K562 (cell line): Measurements from ENCODE around the gene CDYL. TPM values are rescaled to one million over a fixed set of nuclear protein-coding genes. Genes with fewer than 3 reads are reported as not detected.

Experiments used
- ATAC-seq: fragments of 200-7000 bp; cut with Tn5 transposase; 3 replicates; pipeline ENCODE4 v1.9.1; 2020; ENCODE audit warnings: moderate library complexity
- BruUV-seq: library from RNA; stranded (reverse); fragments of 400-500 nt; replicated peaks from 2 replicates; lab custom pipeline; 2021; lab: Mats Ljungman, UMichigan
- CTCF ChIA-PET: fragments of 300-600 bp; formaldehyde crosslinking; extraction: SDS; loops from one replicate; lab custom pipeline; 2021; ENCODE audit warnings: low intra/inter-chr PET ratio; lab: Yijun Ruan, JAX
- POLR2A ChIA-PET: fragments of 300-600, 350-650 bp; sonication (Branson Sonifier 250); formaldehyde crosslinking; extraction: SDS; loops from one replicate; lab custom pipeline; 2021; ENCODE audit warnings: antibody characterized with exemption, inconsistent platforms; lab: Yijun Ruan, JAX
- DNase-seq, 4 experiments: peaks; one replicate each; pipeline versions ENCODE4 v3.0.0 to v3.0.0-alpha.2; 2011 to 2018; ENCODE audit warnings: low spot score in 3 of 4, mixed read lengths in 3 of 4; ENCODE audit errors: extremely low read depth in 1 of 4
- FAIRE-seq: peaks from 2 replicates; lab custom pipeline; 2011; peaks lifted over from hg19 to GRCh38; lab: Jason Lieb, UNC
- H2AFZ ChIP-seq: 2 replicates; pipeline ENCODE4 v1.6.0; 2011; ENCODE audit warnings: low read depth, low read length, control low read depth, inconsistent platforms
- H3K27ac ChIP-seq: fragments of 200-600 bp; 3 replicates; pipeline ENCODE4 v1.8.0; 2011; ENCODE audit warnings: low read depth, mild to moderate bottlenecking, control low read depth, inconsistent platforms, low read length, moderate library complexity, mixed read lengths; ENCODE audit errors: extremely low read depth
- H3K27me3 ChIP-seq, 2 experiments: fragments of 300-600 bp in 1 of 2; 2 replicates in 1 of 2; 3 replicates in 1 of 2; pipeline versions ENCODE4 v1.6.0 to v1.8.0; 2011; ENCODE audit warnings: inconsistent platforms in 2 of 2, low read length in 2 of 2, mild to moderate bottlenecking in 1 of 2, mixed read lengths in 1 of 2, moderate library complexity in 1 of 2; ENCODE audit not compliant: control insufficient read depth in 2 of 2, insufficient read depth in 2 of 2
- H3K36me3 ChIP-seq: fragments of 300-600 bp; 3 replicates; pipeline ENCODE4 v1.8.0; 2011; ENCODE audit warnings: mild to moderate bottlenecking, low read length, inconsistent platforms; ENCODE audit not compliant: control insufficient read depth, insufficient read depth
- H3K4me1 ChIP-seq, 2 experiments: fragments of 200-600 bp in 1 of 2; replicated peaks in 1 of 2; 2 replicates in 1 of 2; 3 replicates in 1 of 2; pipeline versions ENCODE4 v1.5.1 to v1.8.0; 2011; ENCODE audit warnings: inconsistent platforms in 2 of 2, low read length in 2 of 2, mild to moderate bottlenecking in 1 of 2, mixed read lengths in 1 of 2, moderate library complexity in 1 of 2; ENCODE audit not compliant: control insufficient read depth in 2 of 2, insufficient read depth in 2 of 2
- H3K4me2 ChIP-seq: 2 replicates; pipeline ENCODE4 v1.6.1; 2011; ENCODE audit warnings: low read length, control low read depth, inconsistent platforms, mixed read lengths; ENCODE audit not compliant: insufficient read depth
- H3K4me3 ChIP-seq: fragments of 200-600 bp; sonication (generic), shearing (Covaris generic); 2 replicates; pipeline ENCODE4 v1.5.1; 2016; ENCODE audit warnings: control low read depth, inconsistent platforms
- H3K79me2 ChIP-seq: fragments of 200-600 bp; 3 replicates; pipeline ENCODE4 v1.8.0; 2011; ENCODE audit warnings: low read length, inconsistent platforms; ENCODE audit not compliant: control insufficient read depth, insufficient read depth
- H3K9ac ChIP-seq, 2 experiments: 2 replicates each; pipeline versions ENCODE4 v1.6.0 to v1.6.1; 2011; ENCODE audit warnings: low read depth in 2 of 2, low read length in 2 of 2, control low read depth in 1 of 2, inconsistent platforms in 1 of 2, mild to moderate bottlenecking in 1 of 2, mixed read lengths in 1 of 2; ENCODE audit not compliant: insufficient read depth in 1 of 2
- H3K9me1 ChIP-seq: one replicate; pipeline ENCODE4 v1.6.0; 2011; ENCODE audit warnings: inconsistent platforms, mild to moderate bottlenecking, low read length, moderate library complexity; ENCODE audit not compliant: control insufficient read depth, insufficient read depth
- H3K9me3 ChIP-seq: replicated peaks from 2 replicates; pipeline ENCODE4 v1.5.1; 2011; ENCODE audit warnings: low read depth, low read length, inconsistent platforms; ENCODE audit not compliant: control insufficient read depth, insufficient read depth
- H4K20me1 ChIP-seq: replicated peaks from 2 replicates; pipeline ENCODE4 v1.6.1; 2011; ENCODE audit warnings: low read length, inconsistent platforms, mixed read lengths; ENCODE audit not compliant: control insufficient read depth, insufficient read depth
- CBX8 ChIP-seq: fragments of 200-600 bp; sonication (generic); IDR thresholded peaks from 2 replicates; pipeline ENCODE4 v1.6.1; 2012; ENCODE audit warnings: borderline replicate concordance, mixed run types, low read depth, mild to moderate bottlenecking, moderate library complexity, mixed read lengths, low read length, control low read depth, inconsistent platforms; ENCODE audit not compliant: poor library complexity, severe bottlenecking; ENCODE audit errors: extremely low read depth
- ELK3 ChIP-seq: fragments of 450-650 bp; formaldehyde crosslinking; IDR thresholded peaks from 2 replicates; pipeline ENCODE4 v1.4.0; 2020; ENCODE audit warnings: mild to moderate bottlenecking
- EZH2 ChIP-seq: IDR thresholded peaks from 2 replicates; pipeline ENCODE4 v1.6.1; 2012; ENCODE audit warnings: low read depth, mild to moderate bottlenecking, inconsistent platforms, low read length, borderline replicate concordance
- FOXP4 ChIP-seq: sonication (generic); formaldehyde crosslinking; IDR thresholded peaks from 2 replicates; pipeline ENCODE4 v1.8.0; 2022; ENCODE audit warnings: mild to moderate bottlenecking, missing genetic modification reagents, borderline replicate concordance
- GABPB2 ChIP-seq: fragments of 250-450 bp; sonication (Bioruptor Pico); conservative IDR thresholded peaks from 2 replicates; pipeline ENCODE4 v1.5.1; 2021; ENCODE audit warnings: mild to moderate bottlenecking
- HNRNPLL ChIP-seq: fragments of 200-400 bp; formaldehyde crosslinking; IDR thresholded peaks from 2 replicates; pipeline ENCODE4 v1.6.1; 2017; ENCODE audit warnings: low read length, low read depth, mild to moderate bottlenecking; ENCODE audit not compliant: poor library complexity, severe bottlenecking
- IFI16 ChIP-seq: fragments of 250-450 bp; sonication (Bioruptor Pico); IDR thresholded peaks from 2 replicates; pipeline ENCODE4 v2.1.2; 2022; ENCODE audit warnings: mild to moderate bottlenecking, inconsistent platforms
- IRF9 ChIP-seq: fragments of 450-650 bp; IDR thresholded peaks from 2 replicates; pipeline ENCODE4 v1.6.1; 2016; ENCODE audit warnings: missing biosample characterization, missing genetic modification characterization
- KDM1A ChIP-seq, 2 experiments: fragments of 450-650 bp; IDR thresholded peaks; 2 replicates each; pipeline ENCODE4 v1.6.1; 2016; ENCODE audit warnings: mild to moderate bottlenecking in 2 of 2
- NFRKB ChIP-seq: fragments of 450-650 bp; IDR thresholded peaks from 2 replicates; pipeline ENCODE4 v1.6.1; 2016; ENCODE audit warnings: low read depth
- PHB ChIP-seq: fragments of 250-450 bp; sonication (Bioruptor Pico); IDR thresholded peaks from 2 replicates; pipeline ENCODE4 v1.5.0; 2021
- SUPT5H ChIP-seq: fragments of 450-650 bp; IDR thresholded peaks from 2 replicates; pipeline ENCODE4 v1.6.1; 2016
- ZBTB43 ChIP-seq: sonication (generic); formaldehyde crosslinking; IDR thresholded peaks from 2 replicates; pipeline ENCODE4 v1.8.0; 2023; ENCODE audit warnings: mild to moderate bottlenecking, missing genetic modification reagents
- ZNF133 ChIP-seq: fragments of 250-450 bp; sonication (Bioruptor Pico); IDR thresholded peaks from 2 replicates; pipeline ENCODE4 v1.4.0; 2020; ENCODE audit warnings: mild to moderate bottlenecking
- ZNF140 ChIP-seq: fragments of 250-450 bp; sonication (Bioruptor Pico); IDR thresholded peaks from 2 replicates; pipeline ENCODE4 v1.8.0; 2021; ENCODE audit warnings: moderate library complexity, mild to moderate bottlenecking, inconsistent platforms
- ZNF263 ChIP-seq: sonication (generic); formaldehyde crosslinking; IDR thresholded peaks from 2 replicates; pipeline ENCODE4 v1.8.0; 2022; ENCODE audit warnings: mild to moderate bottlenecking, missing genetic modification reagents, borderline replicate concordance
- WGBS: fragments of 100-300 bp; shearing (Covaris generic); methylation state at CpG from one replicate; pipeline ENCODE4 v1.1.6; 2016; ENCODE audit warnings: low coverage, mixed read lengths; ENCODE audit not compliant: insufficient coverage; ENCODE audit errors: missing lambda C conversion rate; 5-methylcytosine and 5-hydroxymethylcytosine counted together
- in situ Hi-C: fragments of 300-500 bp; cut with MboI; formaldehyde crosslinking; loops from 4 replicates; pipeline ENCODE4 v1.15.0; 2018; ENCODE audit warnings: inconsistent platforms, mixed read lengths
- intact Hi-C: fragments of 100-400 bp; cut with micrococcal nuclease; formaldehyde crosslinking; loops from 2 replicates; pipeline ENCODE4 v1.14.2; 2022
- polyA plus RNA-seq, 8 experiments: library from polyadenylated mRNA; depleted of rRNA in 4 of 8; stranded (reverse) in 5 of 8; unstranded in 3 of 8; fragments of >200 nt; fragmentation: Nextera tagmentation in 2 of 8; fragmentation: Illumina TruSeq in 1 of 8; extraction: Ambion mirVana in 2 of 8; extraction: Trizol in 1 of 8; gene quantifications; 2 replicates each; pipeline versions ENCODE4 v1.2.1 to v1.2.3, GENCODE V29; 2011 to 2014; ENCODE audit warnings: inconsistent platforms in 1 of 8, missing spikeins in 1 of 8
- total RNA-seq, 7 experiments: library from RNA; depleted of rRNA in 6 of 7; stranded (reverse); fragments of >200 nt in 6 of 7; fragmentation: Illumina TruSeq in 2 of 7; extraction: Trizol in 2 of 7; gene quantifications; 2 replicates each; pipeline versions ENCODE4 v1.2.1 to v1.2.3, GENCODE V29; 2011 to 2021; ENCODE audit warnings: low replicate concordance in 1 of 7

Gene CDYL
- total and polyA plus RNA-seq, 9 of the 15 experiments (the other 6 are each of a cell fraction or from before 2014, with no cell fraction given), result 8.1 to 45.8 (median 40.8) TPM

- peaks cover 3% of the 10 kb centered on the region; the same call in 1 of the 2 replicates for H4K20me1 ChIP-seq
- FAIRE-seq (no peak), ATAC-seq (no peak), DNase-seq (no peak)
- H3K27ac ChIP-seq, result no peak overlapping the region
- H3K4me3 ChIP-seq, result no peak overlapping the region
- intact Hi-C loops, result no loop called here
- H3K4me2 ChIP-seq, result no peak overlapping the region
- in situ Hi-C loops, result no loop called here
- peaks cover 9% of the 10 kb centered on the region; the same call in 1 of the 3 replicates for H3K36me3 ChIP-seq
- peaks cover 5 to 19% of the 10 kb centered on the region in 2 experiments; a peak in 3 of 5 replicates for H3K4me1 ChIP-seq
- peaks cover 75% of the 10 kb centered on the region for H3K79me2 ChIP-seq
- peaks cover 3% of the 10 kb centered on the region for H3K9me1 ChIP-seq
- no peak overlapping the region for H3K9ac ChIP-seq
- ChIA-PET POLR2A (interaction anchor here (0.6 to 1.4 kb wide), 4 partner anchors 9 to 25 kb away, joined by 3 to 4 read pairs (median 4); no protein-coding TSS in a partner anchor), CTCF (interaction anchor here (0.6 kb wide), 1 partner anchor 1624 kb away, joined by 3 read pairs; no protein-coding TSS in a partner anchor)
- no peaks in the 10 kb centered on the region for H3K9me3 ChIP-seq
- BruUV-seq, result no TSS peak
- WGBS, result 29% methylated on average over 5 of the region's 5 CpGs
- TF ChIP-seq PHB (no peak), HNRNPLL (no peak), EZH2 (no peak), ELK3 (CRISPR knock-in tag) (no peak), NFRKB (no peak), ZNF263 (CRISPR knock-in tag) (no peak), ZNF140 (CRISPR knock-in tag) (no peak), ZNF133 (CRISPR knock-in tag) (no peak), CBX8 (no peak), IFI16 (CRISPR knock-in tag) (no peak), SUPT5H (no peak), IRF9 (tag) (no peak), KDM1A (IDR thresholded peaks at IDR 0.05) (no peak), ZBTB43 (no peak), GABPB2 (CRISPR knock-in tag) (no peak), FOXP4 (CRISPR knock-in tag) (no peak)
- H3K27me3 ChIP-seq, result no peaks in the 10 kb centered on the region
- no peak overlapping the region for H2AFZ ChIP-seq
These were observed 140.9 kb downstream of the CDYL start for GRCh38 chr6:4916954-4917561.
